ENCODE results near the gene STX1A.
"Not testable (repeated sequence)": the region's sequence is repeated elsewhere in the genome, so short reads cannot be mapped to it uniquely, and the experiment has no call there.

STX1A gene

DNA sequence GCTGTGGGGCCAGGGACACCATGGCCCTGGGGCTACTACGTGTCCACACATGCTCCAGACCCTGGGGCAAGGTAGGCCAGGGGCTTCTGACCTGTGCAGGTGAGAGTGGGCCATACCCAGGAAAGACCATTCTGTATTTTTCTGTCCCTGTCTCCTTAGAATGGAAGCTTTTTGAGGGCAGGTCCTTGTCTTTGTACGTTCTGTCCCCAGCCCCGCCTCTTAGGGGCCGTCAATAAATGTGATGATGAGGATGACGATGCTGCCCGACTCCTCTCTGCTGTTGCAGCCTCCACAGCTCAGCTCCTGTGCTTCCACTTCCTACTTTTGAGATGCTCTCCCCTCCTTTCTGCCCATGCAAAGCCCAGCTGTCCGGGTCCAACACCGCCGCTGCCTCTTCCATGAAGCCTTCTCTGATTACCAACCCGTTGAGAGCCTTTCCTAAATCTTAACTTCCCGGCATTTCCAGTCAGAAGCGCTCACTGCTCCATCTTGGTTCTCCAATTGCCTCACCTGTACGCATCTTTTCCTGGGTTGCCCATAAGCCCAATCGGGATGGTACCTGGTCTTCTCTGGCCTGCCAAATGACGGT lies 47.5 kb downstream of the STX1A start:
- TF ChIP-seq GATA1 (IDR thresholded peaks at IDR 0.05; ENCODE audit: low read depth, low read length) (no peak), POLR2A (IDR thresholded peaks at IDR 0.05; ENCODE audit: low read length) (no peak)
- DNase-seq: no peak

GRCh38 chr7:73671322-73671661 lies 48.2 kb downstream of the STX1A start:
- TF ChIP-seq POLR2A (IDR thresholded peaks at IDR 0.05; ENCODE audit: low read length) (no peak), GATA1 (IDR thresholded peaks at IDR 0.05; ENCODE audit: low read depth, low read length) (no peak)
- no peak for DNase-seq

- no peak for DNase-seq
- no peak for TF ChIP-seq POLR2A (IDR thresholded peaks at IDR 0.05; ENCODE audit: low read length)
- no peak for TF ChIP-seq GATA1 (IDR thresholded peaks at IDR 0.05; ENCODE audit: low read depth, low read length)
Observed at GRCh38 chr7:73669858-73670385, 49.5 kb downstream of the STX1A start.

DNA sequence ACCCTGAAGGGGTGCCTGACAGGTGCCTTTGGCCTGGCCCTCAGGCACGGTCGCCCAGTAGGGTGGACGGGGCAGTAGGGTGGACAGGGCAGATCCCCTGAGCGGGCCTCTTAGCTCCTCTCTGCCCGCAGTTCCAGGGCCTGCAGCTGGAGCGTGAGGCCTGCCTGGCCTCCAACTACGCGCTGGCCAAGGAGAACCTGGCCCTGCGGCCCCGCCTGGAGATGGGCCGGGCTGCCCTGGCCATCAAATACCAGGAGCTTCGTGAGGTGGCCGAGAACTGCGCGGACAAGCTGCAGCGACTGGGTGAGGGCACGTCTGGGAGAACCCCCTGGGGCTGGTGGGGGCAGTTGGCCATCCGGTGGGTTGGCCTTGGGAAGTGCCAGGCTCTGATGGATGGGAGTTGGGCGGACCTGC lies 50.2 kb downstream of the STX1A start:
- TF ChIP-seq GATA1 (IDR thresholded peaks at IDR 0.05; ENCODE audit: low read depth, low read length): no peak
- TF ChIP-seq POLR2A (IDR thresholded peaks at IDR 0.05; ENCODE audit: low read length): no peak
- no peak for DNase-seq

DNA sequence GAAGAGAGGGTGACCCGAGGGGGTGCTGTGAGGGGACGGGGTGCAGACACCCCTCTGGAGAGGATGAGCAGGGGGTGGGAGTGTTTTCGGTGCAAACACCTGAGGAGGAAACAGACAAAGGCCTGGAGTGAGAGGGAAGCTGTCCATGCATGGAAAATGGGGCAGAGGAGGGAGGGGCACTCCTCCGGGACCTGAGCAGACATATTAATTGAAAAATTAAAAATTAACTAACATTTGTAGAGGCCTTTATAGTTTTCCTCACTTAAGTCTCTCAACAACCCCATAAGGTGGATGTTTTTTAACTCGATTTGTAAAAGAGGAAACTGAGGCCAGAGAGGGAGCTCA lies 50.6 kb downstream of the STX1A start:
- DNase-seq: no peak
- no peak for TF ChIP-seq POLR2A (IDR thresholded peaks at IDR 0.05; ENCODE audit: low read length)
- TF ChIP-seq GATA1 (IDR thresholded peaks at IDR 0.05; ENCODE audit: low read depth, low read length): no peak

- TF ChIP-seq POLR2A (IDR thresholded peaks at IDR 0.05; ENCODE audit: low read length) (no peak), GATA1 (IDR thresholded peaks at IDR 0.05; ENCODE audit: low read depth, low read length) (no peak)
- no peak for DNase-seq
Observed at GRCh38 chr7:73668103-73668885, 51.2 kb downstream of the STX1A start.

- DNase-seq: peak; percentile 92 to 95
- TF ChIP-seq GATA1 (IDR thresholded peaks at IDR 0.05; ENCODE audit: low read depth, low read length): no peak
- TF ChIP-seq POLR2A (IDR thresholded peaks at IDR 0.05; ENCODE audit: low read length): no peak
Observed at GRCh38 chr7:73667344-73668102, 51.9 kb downstream of the STX1A start, which contains the start of gene VPS37D. Gene VPS37D, plus strand, starts transcription at chr7:73667831. Its CDS starts 128 bp downstream, at chr7:73667959.

GRCh38 chr7:73663033-73663432 lies 56.4 kb downstream of the STX1A start:
- DNase-seq: no peak
- TF ChIP-seq POLR2A (IDR thresholded peaks at IDR 0.05; ENCODE audit: low read length): no peak
- TF ChIP-seq GATA1 (IDR thresholded peaks at IDR 0.05; ENCODE audit: low read depth, low read length): no peak

DNA sequence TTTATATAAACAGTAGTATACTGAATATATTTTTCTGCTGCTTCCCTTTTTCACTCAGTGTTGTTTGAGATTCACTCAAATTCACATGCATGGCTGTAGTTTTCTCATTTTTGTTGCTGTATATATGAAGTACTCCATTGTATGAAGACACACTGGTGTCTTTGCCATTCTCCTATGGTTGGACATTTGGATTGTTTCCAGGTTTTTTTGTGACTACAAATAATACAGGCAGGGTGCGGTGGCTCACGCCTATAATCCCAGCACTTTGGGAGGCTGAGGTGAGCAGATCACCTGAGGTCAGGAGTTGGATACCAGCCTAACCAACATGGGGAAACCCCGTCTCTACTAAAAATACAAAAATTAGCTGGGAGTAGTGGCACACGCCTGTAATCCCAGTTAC lies 58.9 kb downstream of the STX1A start:
- not testable (repeated sequence) for DNase-seq

DNA sequence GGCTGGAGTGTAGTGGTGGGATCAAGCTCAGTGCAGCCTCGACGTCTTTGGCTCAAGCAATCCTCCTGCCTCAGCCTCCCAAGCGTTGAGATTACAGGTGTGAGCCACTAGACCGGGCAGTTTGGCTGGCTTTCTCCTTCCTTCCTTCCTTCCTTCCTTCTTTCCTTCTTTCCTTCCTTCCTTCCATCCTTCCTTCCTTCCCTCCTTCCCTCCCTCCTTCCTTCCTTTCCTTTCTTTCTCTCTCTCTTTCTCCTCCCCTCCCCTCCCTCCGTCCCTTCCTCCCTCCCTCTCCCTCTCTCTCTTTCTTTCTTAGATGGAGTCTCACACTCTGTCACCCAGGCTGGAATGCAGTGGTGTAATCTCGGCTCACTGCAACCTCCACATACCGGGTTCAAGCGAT lies 59.5 kb downstream of the STX1A start:
- TF ChIP-seq POLR2A (IDR thresholded peaks at IDR 0.05; ENCODE audit: low read length): no peak
- no peak for TF ChIP-seq GATA1 (IDR thresholded peaks at IDR 0.05; ENCODE audit: low read depth, low read length)
- no peak for DNase-seq

- DNase-seq: not testable (repeated sequence)
Observed at GRCh38 chr7:73655309-73655708, 64.2 kb downstream of the STX1A start.

DNA sequence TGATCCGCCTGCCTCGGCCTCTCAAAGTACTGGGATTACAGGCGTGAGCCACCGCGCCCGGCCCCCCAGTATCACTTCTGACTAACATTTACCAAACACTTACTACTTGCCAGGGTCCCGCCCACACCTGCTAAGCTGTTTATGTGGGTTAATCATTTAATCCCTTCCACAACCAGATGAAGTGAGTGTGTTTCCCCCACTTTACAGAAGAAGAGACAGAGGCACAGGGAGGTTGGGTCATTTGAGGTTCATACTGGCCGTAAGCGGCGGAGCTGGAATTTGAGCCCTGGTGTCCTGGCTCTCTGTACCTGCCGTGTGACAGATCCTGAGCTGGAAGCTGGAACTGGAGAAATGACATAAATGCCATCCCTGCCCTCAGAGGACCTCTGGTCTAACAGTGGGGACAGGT lies 66.9 kb downstream of the STX1A start:
- TF ChIP-seq POLR2A (IDR thresholded peaks at IDR 0.05; ENCODE audit: low read length): no peak
- TF ChIP-seq GATA1 (IDR thresholded peaks at IDR 0.05; ENCODE audit: low read depth, low read length): no peak
- no peak for DNase-seq

- no peak for DNase-seq
- TF ChIP-seq POLR2A (IDR thresholded peaks at IDR 0.05; ENCODE audit: low read length) (no peak), GATA1 (IDR thresholded peaks at IDR 0.05; ENCODE audit: low read depth, low read length) (no peak)
Observed at GRCh38 chr7:73650524-73650923, 68.9 kb downstream of the STX1A start.

- TF ChIP-seq GATA1 (IDR thresholded peaks at IDR 0.05; ENCODE audit: low read depth, low read length) (no peak), POLR2A (IDR thresholded peaks at IDR 0.05; ENCODE audit: low read length) (no peak)
- DNase-seq: no peak
Observed at GRCh38 chr7:73649576-73649975, 69.9 kb downstream of the STX1A start.

Data from erythroblast (primary cell).